ENCODE results near the gene STARD3NL.

Gene STARD3NL

GRCh38 chr7:38182450-38182849 lies 4.4 kb downstream of the STARD3NL start:
- in situ Hi-C loops (cut with MboI; ENCODE audit: low sequenced_read_pairs), result no loop called here

GRCh38 chr7:38185395-38186307 lies 7.6 kb downstream of the STARD3NL start:
- in situ Hi-C loops (cut with MboI; ENCODE audit: low sequenced_read_pairs), result no loop called here

DNA sequence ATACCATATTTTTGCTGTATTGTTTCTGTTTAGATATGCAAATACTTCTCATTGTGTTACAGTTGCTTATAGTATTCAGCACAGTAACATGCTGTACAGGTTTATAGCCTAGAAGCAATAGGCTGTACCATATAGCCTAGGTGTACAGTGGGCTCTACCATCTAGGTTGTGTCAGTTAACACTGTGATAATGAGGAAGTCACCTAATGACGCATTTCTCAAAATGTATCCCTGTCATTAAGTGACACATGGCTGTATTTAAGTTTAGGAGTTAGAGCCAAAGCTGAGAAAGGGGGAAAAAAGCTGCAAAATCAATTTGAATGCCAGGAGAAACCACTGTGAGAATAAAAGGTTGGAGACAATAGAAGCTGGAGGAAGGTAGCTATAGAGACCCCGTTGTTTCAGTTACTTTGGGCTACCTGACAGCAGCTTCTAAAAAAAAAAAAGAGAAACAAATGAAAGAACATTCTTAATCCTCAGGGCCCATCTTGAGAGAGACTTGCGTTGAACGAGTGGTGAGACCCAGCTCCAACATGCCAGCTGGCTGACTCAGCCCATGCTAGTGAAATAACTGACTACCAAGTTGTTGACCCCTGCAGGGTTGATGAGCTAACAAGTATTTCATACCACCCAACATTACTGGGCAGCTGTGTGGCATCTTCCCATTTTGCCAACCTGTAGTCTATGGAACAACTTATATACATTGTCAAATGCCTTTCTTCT lies 8.7 kb downstream of the STARD3NL start:
- in situ Hi-C loops (cut with MboI; ENCODE audit: low sequenced_read_pairs), result no loop called here

DNA sequence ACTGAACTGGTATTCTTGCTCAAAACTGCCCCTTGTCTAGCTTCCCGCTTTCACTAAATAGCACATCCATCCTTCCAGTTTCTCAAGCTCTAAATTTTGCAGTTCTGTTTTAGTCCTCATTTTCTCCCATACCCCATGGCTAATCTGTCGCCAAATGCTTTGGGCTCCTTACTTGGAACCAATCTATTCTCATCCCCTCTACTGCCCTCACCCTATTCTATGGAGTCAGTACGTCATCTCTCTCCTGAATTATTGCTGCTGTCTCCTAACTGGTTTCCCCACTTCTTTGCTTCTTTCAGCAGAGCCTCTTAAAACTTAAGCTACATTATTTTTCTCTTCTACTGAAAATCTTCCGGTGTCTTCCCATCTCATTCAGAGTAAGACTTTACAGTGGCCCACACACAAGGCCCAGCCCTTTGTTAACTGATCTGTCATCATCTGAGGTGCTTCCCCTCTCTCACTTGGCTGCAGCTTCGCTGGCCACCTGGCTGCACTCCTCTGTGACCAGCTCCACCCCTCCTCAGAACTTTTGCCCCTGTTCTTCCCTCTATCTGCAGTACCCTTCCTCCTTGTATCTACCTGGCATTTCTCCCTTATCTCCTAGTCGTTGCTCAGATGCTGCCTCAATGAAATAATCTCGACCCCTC lies 9.9 kb downstream of the STARD3NL start:
- in situ Hi-C loops (cut with MboI; ENCODE audit: low sequenced_read_pairs), result no loop called here

DNA sequence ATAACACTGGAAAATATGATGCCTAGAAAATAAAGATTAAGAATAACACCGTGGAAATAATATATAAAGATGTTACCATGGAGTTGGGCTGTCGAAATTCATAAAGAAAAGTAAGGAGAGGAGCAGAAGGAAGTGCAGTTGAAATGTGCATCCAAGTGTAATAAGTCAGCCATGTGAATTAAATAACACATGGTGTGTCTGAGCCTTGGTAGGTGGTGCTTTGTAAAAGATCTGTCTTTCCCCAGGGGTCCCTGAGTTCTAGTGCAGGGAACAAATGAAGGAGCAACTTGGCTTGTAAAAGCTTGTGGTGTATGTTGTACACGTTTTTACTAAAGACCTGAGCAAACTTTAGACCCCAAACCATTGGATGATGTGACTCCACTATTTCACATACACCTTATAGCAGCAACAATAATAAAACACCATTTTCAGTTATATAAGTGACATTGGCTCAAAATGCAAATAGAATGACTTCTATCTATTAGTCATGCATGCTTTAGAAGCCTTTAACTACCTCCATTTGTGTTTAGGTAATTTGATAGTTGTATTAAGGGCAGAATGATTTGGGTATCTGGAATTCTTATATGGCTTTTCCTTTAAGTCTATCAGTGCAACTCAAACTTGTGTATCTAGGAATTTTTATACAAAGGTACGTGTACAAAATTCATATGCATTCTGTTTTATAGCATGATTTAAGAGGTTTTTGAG lies 11.3 kb downstream of the STARD3NL start:
- in situ Hi-C loops (cut with MboI; ENCODE audit: low sequenced_read_pairs), result no loop called here

DNA sequence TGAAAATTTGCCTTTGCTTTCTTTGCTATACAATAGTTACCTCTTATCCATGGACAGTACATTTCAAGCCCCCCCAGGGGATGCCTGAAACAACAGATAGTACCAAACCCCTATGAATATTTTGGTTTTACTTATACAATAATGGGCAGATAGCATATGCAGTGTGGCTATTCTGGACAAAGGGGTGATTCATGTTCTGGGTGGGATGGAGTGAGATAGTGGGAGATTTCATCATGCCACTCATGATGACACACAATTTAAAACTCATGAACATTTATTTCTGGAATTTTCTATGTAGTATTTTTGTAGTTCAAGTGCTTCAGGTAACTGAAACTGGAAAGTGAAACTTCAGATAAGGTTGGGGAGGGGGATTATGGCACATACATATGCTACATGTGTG lies 12.0 kb downstream of the STARD3NL start:
- in situ Hi-C loops (cut with MboI; ENCODE audit: low sequenced_read_pairs), result no loop called here

DNA sequence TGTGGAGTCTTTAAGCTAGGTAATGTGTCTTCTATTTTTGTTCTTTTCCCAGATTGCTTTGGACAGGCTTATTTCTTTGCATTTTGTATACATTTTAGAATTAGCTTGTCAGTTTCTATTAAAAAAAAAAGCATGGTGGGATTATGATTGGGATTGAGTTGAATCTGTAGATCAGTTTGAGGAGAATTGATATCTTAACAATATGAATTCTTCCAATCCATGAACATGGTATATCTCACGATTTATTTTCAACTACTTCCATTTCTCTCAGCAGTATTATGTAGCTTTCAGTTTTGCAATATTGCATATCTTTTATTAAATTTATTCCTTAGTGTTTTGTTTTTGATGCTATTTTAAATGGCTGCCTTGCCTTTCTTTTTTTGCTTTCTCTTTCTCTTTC lies 13.7 kb downstream of the STARD3NL start:
- in situ Hi-C loops (cut with MboI; ENCODE audit: low sequenced_read_pairs), result no loop called here

DNA sequence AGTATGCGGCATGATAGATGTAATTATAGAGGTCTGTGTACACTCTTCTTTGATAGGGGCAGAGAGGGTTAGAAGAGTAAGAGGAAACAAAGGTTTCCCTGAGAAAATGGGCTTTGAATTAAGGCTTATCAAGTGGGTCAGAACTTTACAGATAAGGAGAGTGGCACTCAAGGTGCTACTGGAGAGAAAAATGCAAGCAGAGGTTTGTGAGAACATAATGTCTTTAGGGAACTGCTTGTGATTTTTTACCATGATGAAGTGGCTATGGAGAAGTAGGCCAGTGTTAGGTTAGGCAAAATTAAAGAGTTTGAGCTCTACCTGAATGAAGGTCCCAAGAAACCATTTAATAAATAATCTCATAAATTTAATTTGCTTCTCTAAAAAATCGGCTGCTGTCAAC lies 14.3 kb downstream of the STARD3NL start:
- in situ Hi-C loops (cut with MboI; ENCODE audit: low sequenced_read_pairs), result no loop called here

- in situ Hi-C loops (cut with MboI; ENCODE audit: low sequenced_read_pairs), result no loop called here
These were observed 18.0 kb downstream of the STARD3NL start for GRCh38 chr7:38195804-38196595.

GRCh38 chr7:38198366-38198765 lies 20.3 kb downstream of the STARD3NL start:
- in situ Hi-C loops (cut with MboI; ENCODE audit: low sequenced_read_pairs), result no loop called here

GRCh38 chr7:38199154-38199553 lies 21.1 kb downstream of the STARD3NL start:
- in situ Hi-C loops (cut with MboI; ENCODE audit: low sequenced_read_pairs), result no loop called here

DNA sequence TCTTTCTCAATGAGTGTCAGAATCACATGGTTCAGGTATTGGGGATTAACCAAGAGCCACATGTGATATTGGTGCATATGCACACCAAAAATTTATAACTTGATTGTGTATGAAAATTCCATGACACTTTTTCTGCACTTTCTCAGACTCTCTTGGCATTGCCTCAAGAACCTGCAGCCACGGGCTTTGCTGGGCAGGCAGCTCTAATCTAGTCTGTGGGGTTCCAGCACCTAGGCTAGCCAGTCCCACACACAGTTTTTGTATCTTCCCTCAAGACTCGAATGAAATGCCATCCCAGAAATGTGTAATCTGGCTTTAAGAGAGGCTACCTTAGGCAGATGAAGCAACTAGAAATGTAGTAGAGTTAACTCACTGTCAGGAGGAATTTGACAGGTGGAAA lies 21.7 kb downstream of the STARD3NL start:
- in situ Hi-C loops (cut with MboI; ENCODE audit: low sequenced_read_pairs), result loop anchor here (25.0 kb wide), 1 partner anchor 287 kb away; the partner anchor contains the start of genes EPDR1 and SFRP4

GRCh38 chr7:38206071-38206470 lies 28.0 kb downstream of the STARD3NL start:
- in situ Hi-C loops (cut with MboI; ENCODE audit: low sequenced_read_pairs), result loop anchor here (25.0 kb wide), 1 partner anchor 294 kb away; the partner anchor contains the start of genes EPDR1 and SFRP4

GRCh38 chr7:38207843-38208242 lies 29.8 kb downstream of the STARD3NL start:
- in situ Hi-C loops (cut with MboI; ENCODE audit: low sequenced_read_pairs), result loop anchor here (25.0 kb wide), 1 partner anchor 296 kb away; the partner anchor contains the start of genes EPDR1 and SFRP4

DNA sequence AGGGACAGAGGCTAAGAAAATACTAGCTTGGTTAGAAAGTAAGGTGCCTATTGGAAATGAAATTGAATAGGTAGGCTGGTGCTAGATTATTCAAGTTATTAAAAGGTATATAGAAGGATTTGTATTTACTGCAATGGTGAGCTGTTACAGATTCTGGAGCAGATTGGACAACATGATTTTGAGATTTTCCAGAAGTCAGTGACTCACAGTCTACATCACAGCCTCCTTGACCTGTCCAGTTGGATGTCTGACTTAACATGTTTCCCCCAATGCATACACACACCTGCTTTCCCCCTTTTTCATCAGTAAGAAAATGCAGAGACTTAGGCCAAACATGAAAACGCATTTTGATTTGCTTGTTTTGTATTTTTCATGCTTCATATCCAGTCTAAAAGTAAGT lies 33.4 kb downstream of the STARD3NL start:
- in situ Hi-C loops (cut with MboI; ENCODE audit: low sequenced_read_pairs), result loop anchor here (10.0 to 25.0 kb wide), 2 partner anchors 107 to 299 kb away; partner anchors contain the start of genes EPDR1 and SFRP4

DNA sequence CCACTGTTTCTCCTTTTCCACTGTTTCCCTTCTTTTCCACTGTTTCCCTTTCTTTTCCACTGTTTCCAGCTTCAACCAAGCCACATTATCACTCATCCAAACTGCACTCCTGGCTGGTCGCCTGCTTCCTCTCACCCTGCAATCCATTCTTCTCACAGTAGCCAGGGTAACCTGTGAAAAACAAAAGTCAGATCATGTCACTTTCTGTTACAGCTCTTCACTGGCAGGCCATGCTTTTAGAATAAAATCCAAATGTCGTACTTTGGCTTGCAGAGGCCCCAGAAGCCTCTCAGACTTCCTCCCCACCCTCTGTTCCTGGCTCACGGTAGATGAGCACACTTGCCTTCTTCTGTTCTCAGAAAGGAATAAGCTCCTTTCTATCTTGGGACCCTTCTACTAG lies 33.9 kb downstream of the STARD3NL start:
- in situ Hi-C loops (cut with MboI; ENCODE audit: low sequenced_read_pairs), result loop anchor here (10.0 to 25.0 kb wide), 2 partner anchors 107 to 300 kb away; partner anchors contain the start of genes EPDR1 and SFRP4

- in situ Hi-C loops (cut with MboI; ENCODE audit: low sequenced_read_pairs), result loop anchor here (10.0 to 25.0 kb wide), 2 partner anchors 110 to 303 kb away; partner anchors contain the start of genes EPDR1 and SFRP4
These were observed 37.1 kb downstream of the STARD3NL start for GRCh38 chr7:38215115-38215514.

GRCh38 chr7:38215735-38216670 lies 38.0 kb downstream of the STARD3NL start:
- in situ Hi-C loops (cut with MboI; ENCODE audit: low sequenced_read_pairs), result loop anchor here (10.0 to 25.0 kb wide), 2 partner anchors 111 to 304 kb away; partner anchors contain the start of genes EPDR1 and SFRP4

Data from HL-60/S4 treated with retinoic acid at 250 ng/mL for 4 days and 3 days (cell line).